ENCODE results near the gene AHCYL1. TPM values are rescaled to one million over a fixed set of nuclear protein-coding genes. Genes with fewer than 3 reads are reported as not detected.

Gene AHCYL1
- total and polyA plus RNA-seq, 8 donors = 31.0 to 76.3 (median 62.7) TPM

DNA sequence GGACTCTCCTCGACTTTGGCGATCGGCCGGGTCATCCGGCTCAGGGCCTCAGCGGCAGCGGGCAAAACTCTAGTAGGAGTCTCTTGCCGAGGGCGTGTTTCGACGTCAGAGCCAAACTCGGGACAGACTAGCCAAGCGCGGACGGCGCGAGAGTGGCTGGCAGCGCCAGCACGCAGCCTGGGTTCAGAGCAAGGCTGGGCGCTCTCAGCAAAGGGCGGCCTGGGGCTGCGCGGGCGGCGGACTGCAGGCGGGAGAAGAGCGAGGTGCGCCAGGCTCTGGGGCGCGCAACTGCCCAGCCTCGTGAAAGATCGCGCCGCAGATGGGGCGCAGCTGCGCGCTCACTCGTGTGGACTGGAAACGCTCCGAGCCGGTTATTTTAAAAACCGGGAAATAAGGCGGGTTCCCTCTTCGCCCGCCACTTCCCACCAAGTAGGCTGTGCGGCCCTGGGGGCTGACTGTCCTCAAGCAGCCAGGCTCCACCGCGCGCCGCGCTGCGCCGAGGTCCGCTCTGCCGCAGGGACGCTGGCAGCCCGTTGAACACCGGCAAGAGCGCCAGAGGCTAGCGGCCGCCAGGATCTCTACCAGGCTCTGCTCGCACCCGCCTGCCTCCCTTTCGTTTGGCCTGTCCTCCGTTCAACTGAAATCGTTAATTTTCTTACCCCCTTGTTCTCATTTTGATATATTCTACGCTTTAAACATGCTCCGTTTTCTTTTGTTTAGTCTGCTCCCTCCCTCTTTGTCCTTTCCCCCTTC is 83.5 kb downstream of the AHCYL1 start:
- intact Hi-C loops (cut with DNase I; ENCODE audit: low total_unique reads) = no loop called here

DNA sequence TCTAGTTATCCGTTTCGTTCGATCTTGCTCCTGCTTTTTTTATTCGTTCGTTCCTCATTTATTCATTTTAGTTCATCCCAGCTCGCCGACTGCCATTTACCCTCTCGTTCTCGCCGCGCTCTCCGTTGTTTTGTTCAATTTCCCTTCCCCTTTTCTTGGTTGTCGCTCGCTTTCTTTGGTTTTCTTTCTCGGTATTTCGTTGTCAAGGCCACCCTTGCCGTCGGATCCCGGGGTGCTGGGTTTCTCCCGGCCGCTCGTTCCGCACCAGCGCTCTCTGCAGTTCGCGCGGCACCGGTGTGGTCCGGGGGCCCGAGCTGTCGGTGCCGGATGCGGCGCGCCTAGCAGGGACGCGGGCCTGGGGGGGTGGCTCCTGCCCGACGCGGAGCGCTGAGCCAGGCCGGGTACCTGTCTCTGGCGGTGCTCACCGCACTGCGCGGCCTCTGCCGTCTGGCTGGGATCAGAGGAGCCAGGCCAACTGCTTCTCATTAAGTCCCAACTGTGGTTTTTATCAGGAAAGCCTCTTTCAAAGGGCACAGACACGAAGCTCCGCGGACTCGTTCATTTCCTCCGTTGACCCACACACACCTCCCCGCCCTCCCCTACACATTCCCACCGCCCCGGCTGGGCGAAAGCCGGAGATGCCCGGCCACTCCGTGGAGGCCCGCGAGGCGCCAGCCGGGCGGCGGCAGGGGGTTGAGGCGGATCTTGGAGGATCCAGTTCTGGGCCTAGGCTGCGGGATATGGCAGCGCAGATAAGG is 84.3 kb downstream of the AHCYL1 start:
- Histone ChIP-seq H3K27me3 (peaks cover 27 to 83% (median 68%) of the 10 kb centered on the region in 3 donors), H3K4me1 (peaks cover 34 to 36% (median 36%) of the 10 kb centered on the region in 4 donors), H3K4me3 (peak overlapping the region in 1 of 4 donors; percentile 45), H3K9me3 (peaks cover 0 to 11% (median 4%) of the 10 kb centered on the region in 4 donors), H3K36me3 (no peaks in the 10 kb centered on the region), H3K27ac (no peak overlapping the region)
- WGBS, 5 donors = 4 to 14% (median 11%) methylated on average over 53 to 68 of the region's 68 CpGs
- peak in 1 of 3 donors; percentile 11 for TF ChIP-seq POLR2AphosphoS5 (IDR thresholded peaks at IDR 0.05)
- TF ChIP-seq EP300 (IDR thresholded peaks at IDR 0.05) = no peak
- DNase-seq = peak in 1 of 2 donors; percentile 53
- intact Hi-C loops (cut with DNase I; ENCODE audit: low total_unique reads) = no loop called here

More for the DNA sequence above, 83.5 kb downstream of the AHCYL1 start:
- peak in 1 of 2 donors; percentile 55 for DNase-seq
- Histone ChIP-seq H3K4me3 (peak overlapping the region in 2 of 4 donors; percentile 9 to 45), H3K9me3 (peaks cover 0 to 11% (median 4%) of the 10 kb centered on the region in 4 donors), H3K27me3 (peaks cover 27 to 75% (median 62%) of the 10 kb centered on the region in 3 donors), H3K27ac (no peak overlapping the region), H3K4me1 (peaks cover 34 to 36% (median 36%) of the 10 kb centered on the region in 4 donors), H3K36me3 (no peaks in the 10 kb centered on the region)
- TF ChIP-seq CTCF (IDR thresholded peaks at IDR 0.05) (no peak), POLR2AphosphoS5 (IDR thresholded peaks at IDR 0.05) (no peak), EP300 (IDR thresholded peaks at IDR 0.05) (no peak), POLR2A (IDR thresholded peaks at IDR 0.05) (no peak)
- WGBS, 5 donors = 8 to 19% (median 10%) methylated on average over 37 to 68 of the region's 68 CpGs

GRCh38 chr1:110069404-110070281 is 85.1 kb downstream of the AHCYL1 start:
- 10 to 15% (median 14%) methylated on average over 39 to 64 of the region's 64 CpGs for WGBS, 5 donors
- intact Hi-C loops (cut with DNase I; ENCODE audit: low total_unique reads) = no loop called here
- peak overlapping the region; percentile 20 to 45 (median 36) for H3K4me3 ChIP-seq

More at GRCh38 chr1:110069404-110070281, 85.1 kb downstream of the AHCYL1 start:
- H3K9me3 ChIP-seq = peaks cover 0 to 11% (median 4%) of the 10 kb centered on the region in 4 donors
- DNase-seq = peak in 1 of 2 donors; percentile 30
- H3K36me3 ChIP-seq = no peaks in the 10 kb centered on the region
- peaks cover 34 to 36% (median 36%) of the 10 kb centered on the region in 4 donors for H3K4me1 ChIP-seq
- TF ChIP-seq POLR2AphosphoS5 (IDR thresholded peaks at IDR 0.05) (no peak), CTCF (IDR thresholded peaks at IDR 0.05) (no peak), EP300 (IDR thresholded peaks at IDR 0.05) (no peak), POLR2A (IDR thresholded peaks at IDR 0.05) (no peak)
- H3K27ac ChIP-seq = no peak overlapping the region
- peaks cover 27 to 88% (median 68%) of the 10 kb centered on the region in 3 donors for H3K27me3 ChIP-seq

All from stomach (tissue), 9 donors.